ENCODE results near the gene PLIN1.

PLIN1 gene

GRCh38 chr15:89649716-89650115 lies 29.5 kb downstream of the PLIN1 start:
- DNase-seq, result no peak

GRCh38 chr15:89649013-89649625 lies 30.0 kb downstream of the PLIN1 start:
- DNase-seq, result no peak

GRCh38 chr15:89648106-89649012 lies 30.8 kb downstream of the PLIN1 start:
- no peak for DNase-seq

- DNase-seq, result peak; percentile 73 to 83
These were observed 31.8 kb downstream of the PLIN1 start for GRCh38 chr15:89647191-89647851.

GRCh38 chr15:89646416-89647141 lies 32.6 kb downstream of the PLIN1 start:
- DNase-seq, result no peak

GRCh38 chr15:89645680-89646079 lies 33.5 kb downstream of the PLIN1 start:
- DNase-seq, result no peak

- DNase-seq, result no peak
These were observed 37.1 kb downstream of the PLIN1 start for GRCh38 chr15:89642106-89642505.

GRCh38 chr15:89641053-89641452 lies 38.1 kb downstream of the PLIN1 start:
- no peak for DNase-seq

GRCh38 chr15:89640245-89640644 lies 38.9 kb downstream of the PLIN1 start:
- DNase-seq, result no peak

GRCh38 chr15:89633585-89633984 lies 45.6 kb downstream of the PLIN1 start:
- DNase-seq, result no peak

- DNase-seq, result no peak
These were observed 46.4 kb downstream of the PLIN1 start for GRCh38 chr15:89632563-89633430.

- no peak for DNase-seq
These were observed 47.3 kb downstream of the PLIN1 start for GRCh38 chr15:89631902-89632264.

- no peak for DNase-seq
These were observed 47.9 kb downstream of the PLIN1 start for GRCh38 chr15:89630974-89631901.

GRCh38 chr15:89630260-89630659 lies 48.9 kb downstream of the PLIN1 start:
- DNase-seq, result no peak

- no peak for DNase-seq
These were observed 49.3 kb downstream of the PLIN1 start for GRCh38 chr15:89629829-89630228.

- no peak for DNase-seq
These were observed 50.1 kb downstream of the PLIN1 start for GRCh38 chr15:89628806-89629715.

- DNase-seq, result no peak
These were observed 50.9 kb downstream of the PLIN1 start for GRCh38 chr15:89628301-89628700.

GRCh38 chr15:89627256-89627970 lies 51.8 kb downstream of the PLIN1 start:
- no peak for DNase-seq

GRCh38 chr15:89625716-89626115 lies 53.5 kb downstream of the PLIN1 start:
- no peak for DNase-seq
